Hindlimb muscle (tissue), 1 donor: Measurements from ENCODE around the gene VSIG2. TPM values are rescaled to one million over a fixed set of nuclear protein-coding genes. Genes with fewer than 3 reads are reported as not detected.
A peak's percentile ranks its signal among the peaks of the same experiment; 100 is the strongest.

Experiments used
- DNase-seq: peaks from one replicate; pipeline ENCODE4 v3.0.0-alpha.2; 2013
- polyA plus RNA-seq: library from polyadenylated mRNA; unstranded; fragments of 120-200 nt; gene quantifications from one replicate; pipeline ENCODE4 v1.2.1, GENCODE V29; 2013; ENCODE audit not compliant: insufficient read length

The VSIG2 gene
- polyA plus RNA-seq, 1 donor: 1.0 TPM

DNA sequence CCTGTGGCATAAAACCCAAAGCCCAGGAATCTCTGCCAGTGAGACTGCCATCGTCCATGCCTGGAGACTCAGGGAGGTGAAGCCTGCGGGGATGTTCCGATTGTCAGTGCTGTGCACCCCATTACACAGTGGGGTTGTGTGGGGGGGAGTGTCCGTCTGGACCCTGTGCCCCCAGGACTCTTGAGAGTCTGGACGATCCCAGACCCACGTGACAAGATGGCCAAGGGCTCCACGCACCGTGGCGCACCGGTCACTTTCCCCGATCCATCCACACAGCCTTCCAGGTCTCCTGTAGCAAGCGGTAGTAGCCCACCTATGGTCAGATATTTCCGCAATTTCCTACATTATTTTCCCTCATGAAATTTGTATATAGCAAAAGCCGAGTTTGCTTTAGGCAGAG lies 33.3 kb downstream of the VSIG2 start:
- no peak for DNase-seq

- peak; percentile 20 for DNase-seq
Observed at GRCh38 chr11:124717786-124718651, 34.0 kb downstream of the VSIG2 start.

GRCh38 chr11:124717421-124717785 lies 34.7 kb downstream of the VSIG2 start:
- no peak for DNase-seq

DNA sequence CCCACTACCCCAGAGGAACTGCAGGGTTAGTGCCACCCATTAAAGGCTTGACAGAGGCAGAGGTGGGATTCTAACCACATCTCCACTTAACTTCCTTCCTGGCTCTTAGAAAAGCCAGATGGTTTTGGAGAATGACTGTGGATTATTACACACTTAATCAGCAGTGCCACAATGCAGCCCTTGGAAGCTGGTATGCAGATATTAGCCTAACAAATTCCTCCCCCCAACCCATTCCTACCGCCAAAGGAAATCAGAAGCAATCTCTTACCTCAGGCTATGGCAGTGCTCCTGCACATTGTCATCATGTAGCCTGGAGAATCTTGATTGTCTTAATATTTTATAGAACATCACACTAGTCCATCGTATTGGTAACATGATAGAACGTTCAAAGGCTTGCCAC lies 35.5 kb downstream of the VSIG2 start:
- DNase-seq: no peak

DNA sequence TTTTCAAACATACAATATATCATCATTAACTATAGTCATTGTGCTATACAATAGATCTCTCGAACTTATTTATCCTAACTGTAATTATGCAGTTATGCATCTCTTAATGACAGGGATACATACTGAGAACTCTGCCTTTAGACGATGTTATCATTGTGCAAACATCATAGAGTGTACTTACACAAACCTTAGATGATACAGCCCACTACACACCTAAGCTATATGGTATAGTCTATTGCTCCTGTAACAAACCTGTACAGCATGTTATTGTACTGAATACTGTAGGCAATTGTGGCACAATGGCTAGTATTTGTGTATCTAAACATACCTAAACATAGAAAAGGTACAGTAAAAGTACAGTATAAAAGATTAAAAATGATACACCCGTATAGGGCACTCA lies 39.7 kb downstream of the VSIG2 start:
- DNase-seq: no peak

GRCh38 chr11:124707829-124708228 lies 44.2 kb downstream of the VSIG2 start:
- DNase-seq: no peak

GRCh38 chr11:124700028-124700427 lies 52.0 kb downstream of the VSIG2 start:
- DNase-seq: no peak

DNA sequence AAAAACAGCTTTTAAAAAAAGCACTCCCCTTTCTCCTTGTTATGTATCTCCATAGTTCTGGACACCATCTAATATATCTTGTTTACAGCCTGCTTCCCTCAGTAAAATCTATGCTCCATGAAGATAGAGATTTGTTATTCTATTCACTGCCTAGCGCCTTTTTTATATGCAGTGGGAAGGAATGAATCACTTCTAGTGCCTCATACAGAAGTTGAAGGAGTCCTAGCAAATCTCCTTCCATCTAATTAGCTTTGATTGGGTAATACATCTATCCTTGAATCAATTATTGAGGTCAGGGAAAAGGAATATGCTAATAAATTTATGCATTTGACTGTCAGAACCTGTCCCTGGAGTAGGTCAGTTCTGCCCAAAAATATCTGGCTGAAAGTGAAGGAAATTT lies 52.5 kb downstream of the VSIG2 start:
- DNase-seq: no peak

Other genes starting within 250 kb of the VSIG2 start
- gene OR8B12, start 208.6 kb downstream of the VSIG2 start, polyA plus RNA-seq: not detected
- gene OR8A1, start 182.3 kb downstream of the VSIG2 start, polyA plus RNA-seq: 0.37 TPM
- not detected for gene PANX3, start 140.8 kb downstream of the VSIG2 start, polyA plus RNA-seq
- 23.1 TPM for gene TBRG1, start 129.4 kb downstream of the VSIG2 start, polyA plus RNA-seq
- gene SIAE, start 78.5 kb downstream of the VSIG2 start, polyA plus RNA-seq: 8.9 TPM
- 2.1 TPM for gene SPA17, start 78.4 kb downstream of the VSIG2 start, polyA plus RNA-seq
- 5.3 TPM for gene NRGN, start 12.3 kb downstream of the VSIG2 start, polyA plus RNA-seq
- 65.1 TPM for gene ESAM, start 10.0 kb upstream of the VSIG2 start, polyA plus RNA-seq
- gene MSANTD2, start 48.2 kb upstream of the VSIG2 start, polyA plus RNA-seq: 15.9 TPM
- 31.8 TPM for gene ROBO3, start 113.2 kb upstream of the VSIG2 start, polyA plus RNA-seq
- 43.3 TPM for gene ROBO4, start 145.6 kb upstream of the VSIG2 start, polyA plus RNA-seq
- 0.26 TPM for gene HEPN1, start 167.0 kb upstream of the VSIG2 start, polyA plus RNA-seq
- 0.22 TPM for gene HEPACAM, start 183.8 kb upstream of the VSIG2 start, polyA plus RNA-seq
- 2.7 TPM for gene CCDC15, start 201.9 kb upstream of the VSIG2 start, polyA plus RNA-seq